ENCODE measurements around the gene OR1N2. TPM values are rescaled to one million over a fixed set of nuclear protein-coding genes. Genes with fewer than 3 reads are reported as not detected.

The OR1N2 gene
- not detected for total RNA-seq

DNA sequence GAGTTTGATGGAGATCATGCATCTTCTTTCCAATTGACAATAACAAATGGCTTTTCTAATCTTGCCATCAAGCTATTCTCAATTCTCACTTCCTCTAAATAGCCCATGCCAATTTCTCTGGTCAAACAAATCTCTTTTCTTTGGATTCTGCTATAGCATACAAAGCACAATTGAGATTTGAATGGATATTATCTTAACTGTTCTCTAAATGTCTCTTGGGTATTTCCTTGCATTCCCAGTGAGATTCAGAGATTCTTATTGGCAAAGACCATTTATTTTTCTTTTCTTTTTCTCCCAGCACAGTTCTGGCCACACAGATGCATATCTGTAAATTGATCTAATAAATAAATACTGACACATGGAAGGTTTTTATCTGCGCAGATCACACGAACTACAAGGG is at the start of gene OR1N2:
Gene OR1N2, plus strand, starts transcription at position 301 of the 400 bp plus-strand sequence. CDS start 100 bp downstream, outside the sequence.
- H3K36me3 ChIP-seq: no peaks in the 10 kb centered on the region
- H3K27me3 ChIP-seq: no peaks in the 10 kb centered on the region
- H3K4me3 ChIP-seq: no peak within 1 kb of the TSS
- in situ Hi-C loops (cut with MboI; ENCODE audit: low pct_ligation_motif_present in 1 of 4, low pct_unique_long_range_greater_than_20kb in 1 of 4, low sequenced_read_pairs in 3 of 4) (no loop called here), intact Hi-C loops (cut with DNase I; ENCODE audit: low total_unique reads) (no loop called here)
- WGBS, 2 donors (ENCODE audit: low coverage in 1 of 2): 67 to 85% methylated on average over 2 of the region's 2 CpGs
- no peaks in the 10 kb centered on the region for H3K9me3 ChIP-seq
- no peak within 1 kb of the TSS for H3K27ac ChIP-seq
- no peak for TF ChIP-seq CTCF (IDR thresholded peaks at IDR 0.05)
- no peak for TF ChIP-seq POLR2AphosphoS5 (IDR thresholded peaks at IDR 0.05)
- no peaks in the 10 kb centered on the region for H3K4me1 ChIP-seq
- DNase-seq: no peak

DNA sequence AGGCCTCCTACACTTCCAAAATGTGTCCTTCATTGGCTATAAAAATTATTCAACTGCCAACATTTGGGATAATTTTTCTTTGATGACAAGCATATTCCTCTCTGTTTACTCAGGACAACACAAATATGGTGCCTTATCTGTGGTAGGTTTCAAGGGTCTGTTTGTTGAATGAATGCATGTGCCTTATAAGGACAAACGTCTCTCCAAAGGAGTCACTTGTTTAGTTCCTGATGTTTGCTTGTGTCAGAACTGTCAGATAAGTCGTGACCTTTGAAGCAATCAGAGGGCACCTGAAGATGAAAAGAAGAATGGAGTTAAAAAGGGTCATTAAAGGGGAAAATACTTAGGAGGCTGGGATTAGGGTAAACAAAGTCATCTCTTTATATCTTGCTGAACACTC is 45.9 kb upstream of the OR1N2 start:
- no peak overlapping the region for H3K27ac ChIP-seq
- intact Hi-C loops (cut with DNase I; ENCODE audit: low total_unique reads): no loop called here
- H3K27me3 ChIP-seq: no peaks in the 10 kb centered on the region
- no peaks in the 10 kb centered on the region for H3K4me1 ChIP-seq
- no peaks in the 10 kb centered on the region for H3K9me3 ChIP-seq
- 27 to 42% methylated on average over 2 of the region's 2 CpGs for WGBS, 2 donors (ENCODE audit: low coverage in 1 of 2)
- in situ Hi-C loops (cut with MboI; ENCODE audit: low pct_ligation_motif_present in 1 of 4, low pct_unique_long_range_greater_than_20kb in 1 of 4, low sequenced_read_pairs in 3 of 4): no loop called here
- H3K4me3 ChIP-seq: no peak overlapping the region
- H3K36me3 ChIP-seq: no peaks in the 10 kb centered on the region
- TF ChIP-seq POLR2A (IDR thresholded peaks at IDR 0.05) (no peak), CTCF (IDR thresholded peaks at IDR 0.05) (no peak), POLR2AphosphoS5 (IDR thresholded peaks at IDR 0.05) (no peak), EP300 (IDR thresholded peaks at IDR 0.05; ENCODE audit: low read depth) (no peak)
- DNase-seq: no peak

DNA sequence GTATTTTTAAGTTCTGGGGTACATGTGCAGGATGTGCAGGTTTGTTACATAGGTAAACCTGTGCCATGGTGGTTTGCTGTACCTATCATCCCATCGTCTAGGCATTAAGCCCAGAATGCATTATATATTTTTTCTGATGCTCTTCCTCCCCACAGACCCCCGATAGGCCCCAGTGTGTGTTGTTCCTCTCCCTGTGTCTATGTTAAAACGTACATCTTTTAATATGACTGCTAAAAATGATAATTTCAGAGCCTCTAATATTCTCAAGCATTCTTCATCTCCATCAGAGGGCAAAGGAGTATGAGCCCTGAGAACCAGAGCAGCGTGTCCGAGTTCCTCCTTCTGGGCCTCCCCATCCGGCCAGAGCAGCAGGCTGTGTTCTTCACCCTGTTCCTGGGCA is 42.4 kb upstream of the OR1N2 start, which contains the start of gene OR1J2:
Gene OR1J2, plus strand, starts transcription at position 301 of the 400 bp plus-strand sequence. Its CDS starts 0 bp downstream, at position 301.
- in situ Hi-C loops (cut with MboI; ENCODE audit: low pct_ligation_motif_present in 1 of 4, low pct_unique_long_range_greater_than_20kb in 1 of 4, low sequenced_read_pairs in 3 of 4): no loop called here
- no peak for DNase-seq
- H3K36me3 ChIP-seq: no peaks in the 10 kb centered on the region
- intact Hi-C loops (cut with DNase I; ENCODE audit: low total_unique reads): no loop called here
- H3K4me3 ChIP-seq: no peak within 1 kb of the TSS
- no peaks in the 10 kb centered on the region for H3K9me3 ChIP-seq
- TF ChIP-seq POLR2AphosphoS5 (IDR thresholded peaks at IDR 0.05) (no peak), EP300 (IDR thresholded peaks at IDR 0.05; ENCODE audit: low read depth) (no peak), CTCF (IDR thresholded peaks at IDR 0.05) (no peak), POLR2A (IDR thresholded peaks at IDR 0.05) (no peak)
- H3K27ac ChIP-seq: no peak within 1 kb of the TSS
- WGBS, 2 donors (ENCODE audit: low coverage in 1 of 2): 75 to 78% methylated on average over 5 to 6 of the region's 6 CpGs
- no peaks in the 10 kb centered on the region for H3K27me3 ChIP-seq
- no peaks in the 10 kb centered on the region for H3K4me1 ChIP-seq

- H3K9me3 ChIP-seq: no peaks in the 10 kb centered on the region
- H3K36me3 ChIP-seq: no peaks in the 10 kb centered on the region
- TF ChIP-seq POLR2A (IDR thresholded peaks at IDR 0.05): no peak
- intact Hi-C loops (cut with DNase I; ENCODE audit: low total_unique reads) (no loop called here), in situ Hi-C loops (cut with MboI; ENCODE audit: low pct_ligation_motif_present in 1 of 4, low pct_unique_long_range_greater_than_20kb in 1 of 4, low sequenced_read_pairs in 3 of 4) (no loop called here)
- H3K27me3 ChIP-seq: no peaks in the 10 kb centered on the region
- H3K27ac ChIP-seq: no peak overlapping the region
- WGBS, 2 donors (ENCODE audit: low coverage in 1 of 2): 20 to 73% methylated on average over 1 to 2 of the region's 2 CpGs
- DNase-seq: no peak
- H3K4me3 ChIP-seq: no peak overlapping the region
- no peaks in the 10 kb centered on the region for H3K4me1 ChIP-seq
Measured at GRCh38 chr9:122518226-122518625, 34.7 kb upstream of the OR1N2 start.

DNA sequence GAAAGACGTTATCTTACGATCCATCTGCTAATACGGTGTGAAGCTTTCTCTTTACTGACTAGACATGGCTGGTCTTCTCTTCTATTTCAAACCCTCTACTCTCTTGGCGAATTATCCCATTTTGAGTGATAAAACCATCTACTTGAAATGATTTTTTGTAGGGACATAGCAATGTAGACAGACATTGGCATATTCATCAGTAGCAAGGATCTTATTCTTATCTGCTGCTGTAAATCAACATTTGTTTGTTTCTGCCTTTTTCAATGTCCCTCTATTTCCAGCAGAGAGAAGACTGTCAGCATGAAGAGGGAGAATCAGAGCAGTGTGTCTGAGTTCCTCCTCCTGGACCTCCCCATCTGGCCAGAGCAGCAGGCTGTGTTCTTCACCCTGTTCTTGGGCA is 34.1 kb upstream of the OR1N2 start, which contains the start of gene OR1J4:
Gene OR1J4, plus strand, starts transcription at position 301 of the 400 bp plus-strand sequence. Its CDS starts 0 bp downstream, at position 301.
- DNase-seq: no peak
- TF ChIP-seq CTCF (IDR thresholded peaks at IDR 0.05) (no peak), POLR2A (IDR thresholded peaks at IDR 0.05) (no peak), EP300 (IDR thresholded peaks at IDR 0.05; ENCODE audit: low read depth) (no peak), POLR2AphosphoS5 (IDR thresholded peaks at IDR 0.05) (no peak)
- no peak within 1 kb of the TSS for H3K4me3 ChIP-seq
- intact Hi-C loops (cut with DNase I; ENCODE audit: low total_unique reads): no loop called here
- no peaks in the 10 kb centered on the region for H3K9me3 ChIP-seq
- H3K27ac ChIP-seq: no peak within 1 kb of the TSS
- 77 to 85% methylated on average over 4 of the region's 4 CpGs for WGBS, 2 donors (ENCODE audit: low coverage in 1 of 2)
- H3K27me3 ChIP-seq: no peaks in the 10 kb centered on the region
- no peaks in the 10 kb centered on the region for H3K4me1 ChIP-seq
- H3K36me3 ChIP-seq: no peaks in the 10 kb centered on the region
- in situ Hi-C loops (cut with MboI; ENCODE audit: low pct_ligation_motif_present in 1 of 4, low pct_unique_long_range_greater_than_20kb in 1 of 4, low sequenced_read_pairs in 3 of 4): no loop called here

All from transverse colon (tissue), 4 donors.